HCT116 (cell line): ENCODE data around the gene DKK3. TPM values are rescaled to one million over a fixed set of nuclear protein-coding genes. Genes with fewer than 3 reads are reported as not detected.

Experiments used
- ATAC-seq: fragments of 200-7000 bp; cut with Tn5 transposase; 2 replicates; pipeline ENCODE4 v1.9.1; 2020; ENCODE audit warnings: mild to moderate bottlenecking, moderate library complexity
- BruUV-seq: library from RNA; stranded (reverse); fragments of 400-500 nt; replicated peaks from 2 replicates; lab custom pipeline; 2021; lab: Mats Ljungman, UMichigan
- CTCF ChIA-PET: fragments of 300-600 bp; sonication (Branson Sonifier 250); formaldehyde crosslinking; loops from one replicate; lab custom pipeline; 2021; ENCODE audit warnings: antibody characterized with exemption; lab: Charles Lee
- POLR2A ChIA-PET: fragments of 300-600, 350-600 bp; sonication (Branson Sonifier 250); formaldehyde crosslinking; loops from one replicate; lab custom pipeline; 2021; ENCODE audit warnings: antibody characterized with exemption; lab: Charles Lee
- RAD21 ChIA-PET, 2 experiments: fragments of 300-600 bp; sonication (Branson Sonifier 250); formaldehyde crosslinking; loops; one replicate each; lab custom pipeline; 2023; ENCODE audit warnings: low total read pairs in 2 of 2; ENCODE audit not compliant: uncharacterized antibody in 2 of 2, unreplicated experiment in 2 of 2, low non-redundant PET in 1 of 2; lab: Charles Lee
- DNase-seq: peaks from one replicate; pipeline ENCODE4 v3.0.0-alpha.2; 2010; ENCODE audit warnings: low read depth, low spot score
- H2AFZ ChIP-seq: fragments of 200-600 bp; shearing (Covaris generic), sonication (generic); 2 replicates; pipeline ENCODE4 v1.6.1; 2017; ENCODE audit warnings: low read depth, mixed run types, mixed read lengths, antibody characterized with exemption, low read length; ENCODE audit not compliant: poor library complexity, severe bottlenecking
- H3K27ac ChIP-seq: 2 replicates; pipeline ENCODE4 v1.5.1; 2012; ENCODE audit warnings: low read depth, low read length
- H3K27me3 ChIP-seq: fragments of 200-600 bp; sonication (generic); 2 replicates; pipeline ENCODE4 v1.6.1; 2016; ENCODE audit warnings: mixed run types, low read length, mixed read lengths; ENCODE audit not compliant: insufficient read depth
- H3K36me3 ChIP-seq, 2 experiments: fragments of 200-500 bp in 1 of 2; fragments of 200-600 bp in 1 of 2; sonication (Bioruptor generic) in 1 of 2; sonication (generic) in 1 of 2; 2 replicates each; pipeline versions ENCODE4 v1.5.1 to v1.6.1; 2014 to 2016; ENCODE audit warnings: low read length in 2 of 2, inconsistent platforms in 1 of 2, mixed read lengths in 1 of 2, mixed run types in 1 of 2; ENCODE audit not compliant: insufficient read depth in 2 of 2, control insufficient read depth in 1 of 2
- H3K4me1 ChIP-seq, 2 experiments: fragments of 200-600 bp in 1 of 2; sonication (generic) in 1 of 2; 2 replicates each; pipeline versions ENCODE4 v1.5.1 to v1.6.1; 2012 to 2017; ENCODE audit warnings: low read length in 2 of 2, inconsistent platforms in 1 of 2, mild to moderate bottlenecking in 1 of 2, mixed read lengths in 1 of 2, mixed run types in 1 of 2, moderate library complexity in 1 of 2; ENCODE audit not compliant: insufficient read depth in 2 of 2, control insufficient read depth in 1 of 2
- H3K4me2 ChIP-seq: fragments of 200-600 bp; sonication (generic); 2 replicates; pipeline ENCODE4 v1.6.1; 2017; ENCODE audit warnings: mixed run types, low read length, mixed read lengths
- H3K4me3 ChIP-seq, 2 experiments: fragments of 200-600 bp in 1 of 2; sonication (generic) in 1 of 2; replicated peaks in 1 of 2; 2 replicates each; pipeline ENCODE4 v1.5.1; 2011 to 2016; ENCODE audit warnings: low read length in 2 of 2, control low read depth in 1 of 2, low read depth in 1 of 2, mild to moderate bottlenecking in 1 of 2, mixed read lengths in 1 of 2, mixed run types in 1 of 2
- H3K79me2 ChIP-seq: fragments of 200-600 bp; sonication (generic); 2 replicates; pipeline ENCODE4 v1.6.1; 2017; ENCODE audit warnings: mild to moderate bottlenecking, mixed run types, low read length, moderate library complexity, mixed read lengths; ENCODE audit not compliant: insufficient read depth
- H3K9ac ChIP-seq: fragments of 200-600 bp; sonication (generic); 2 replicates; pipeline ENCODE4 v1.6.1; 2016; ENCODE audit warnings: low read length, mixed read lengths
- H3K9me2 ChIP-seq: fragments of 200-600 bp; sonication (generic), shearing (Covaris generic); 2 replicates; pipeline ENCODE4 v1.6.1; 2017; ENCODE audit warnings: mixed run types, mild to moderate bottlenecking, moderate library complexity; ENCODE audit not compliant: insufficient read depth
- H3K9me3 ChIP-seq, 2 experiments: fragments of 200-500 bp in 1 of 2; fragments of 200-600 bp in 1 of 2; sonication (Bioruptor generic) in 1 of 2; sonication (generic) in 1 of 2; 2 replicates each; pipeline ENCODE4 v1.6.1; 2014 to 2017; ENCODE audit warnings: low read length in 2 of 2, mixed read lengths in 2 of 2, inconsistent platforms in 1 of 2, low read depth in 1 of 2, mild to moderate bottlenecking in 1 of 2, mixed run types in 1 of 2, moderate library complexity in 1 of 2; ENCODE audit not compliant: control insufficient read depth in 1 of 2, insufficient read depth in 1 of 2
- H4K20me1 ChIP-seq: fragments of 200-600 bp; sonication (generic), shearing (Covaris generic); 2 replicates; pipeline ENCODE4 v1.6.1; 2017; ENCODE audit warnings: mixed run types, mild to moderate bottlenecking, moderate library complexity; ENCODE audit not compliant: insufficient read depth
- CBX3 ChIP-seq: IDR thresholded peaks from 2 replicates; pipeline ENCODE4 v1.6.1; 2012; ENCODE audit warnings: low read depth
- CEBPB ChIP-seq: IDR thresholded peaks from 2 replicates; pipeline ENCODE4 v1.6.1; 2012; ENCODE audit warnings: low read depth
- MAX ChIP-seq: IDR thresholded peaks from 2 replicates; pipeline ENCODE4 v1.6.1; 2012
- RAD21 ChIP-seq: IDR thresholded peaks from 2 replicates; pipeline ENCODE4 v1.6.1; 2012; ENCODE audit warnings: low read depth, mild to moderate bottlenecking
- REST ChIP-seq: IDR thresholded peaks from 2 replicates; pipeline ENCODE4 v1.6.1; 2012; ENCODE audit warnings: low read depth
- SRF ChIP-seq: IDR thresholded peaks from 2 replicates; pipeline ENCODE4 v1.6.1; 2012; ENCODE audit warnings: low read depth
- TCF7L2 ChIP-seq: IDR thresholded peaks from 2 replicates; pipeline ENCODE4 v1.7.0; 2011; ENCODE audit warnings: borderline replicate concordance, inconsistent platforms; ENCODE audit not compliant: insufficient read depth, insufficient read length; ENCODE audit errors: extremely low read depth
- ZBTB33 ChIP-seq: IDR thresholded peaks from 2 replicates; pipeline ENCODE4 v1.6.1; 2011; ENCODE audit warnings: mild to moderate bottlenecking, low read length, moderate library complexity; ENCODE audit not compliant: insufficient replicate concordance; ENCODE audit errors: extremely low read depth
- intact Hi-C: fragments of 100-400 bp; cut with micrococcal nuclease; formaldehyde crosslinking; loops from 2 replicates; pipeline ENCODE4 v1.10.0; 2022
- total RNA-seq: library from RNA; stranded (reverse); gene quantifications from one replicate; pipeline ENCODE4 v1.2.1, GENCODE V29; 2021; ENCODE audit not compliant: unreplicated experiment

DKK3 gene
- total RNA-seq, 1 experiment from 2014 or later, result 0.49 TPM

GRCh38 chr11:12024254-12024926 is 16.0 kb upstream of the DKK3 start:
- Histone ChIP-seq H2AFZ (no peak overlapping the region), H3K4me3 (no peak overlapping the region), H3K4me1 (peaks cover 0 to 1% of the 10 kb centered on the region in 2 experiments; a peak in 2 of 4 replicates), H3K9ac (no peak overlapping the region), H3K4me2 (no peak overlapping the region), H4K20me1 (no peaks in the 10 kb centered on the region), H3K9me2 (no peaks in the 10 kb centered on the region), H3K79me2 (no peaks in the 10 kb centered on the region), H3K36me3 (no peaks in the 10 kb centered on the region), H3K27ac (no peak overlapping the region), H3K27me3 (no peaks in the 10 kb centered on the region), H3K9me3 (no peaks in the 10 kb centered on the region)
- DNase-seq (no peak), ATAC-seq (no peak)
- POLR2A ChIA-PET, result no interaction called here
- RAD21 ChIA-PET, result no interaction called here
- intact Hi-C loops, result no loop called here
- BruUV-seq, result no TSS peak
- TF ChIP-seq TCF7L2 (no peak), MAX (no peak), SRF (no peak)
- CTCF ChIA-PET, result no interaction called here

GRCh38 chr11:12023015-12023414 is 14.6 kb upstream of the DKK3 start:
- Histone ChIP-seq H3K9me3 (no peaks in the 10 kb centered on the region), H3K4me2 (no peak overlapping the region), H3K9me2 (no peaks in the 10 kb centered on the region), H3K4me1 (no peaks in the 10 kb centered on the region), H3K36me3 (no peaks in the 10 kb centered on the region), H3K79me2 (no peaks in the 10 kb centered on the region), H3K4me3 (no peak overlapping the region), H3K9ac (no peak overlapping the region), H3K27me3 (no peaks in the 10 kb centered on the region), H3K27ac (no peak overlapping the region), H2AFZ (no peak overlapping the region), H4K20me1 (no peaks in the 10 kb centered on the region)
- ATAC-seq (no peak), DNase-seq (no peak)
- RAD21 ChIA-PET, result no interaction called here
- BruUV-seq, result no TSS peak
- intact Hi-C loops, result no loop called here
- CTCF ChIA-PET, result no interaction called here
- TF ChIP-seq REST, result no peak
- TF ChIP-seq CBX3, result no peak
- TF ChIP-seq CEBPB, result no peak
- no peak for TF ChIP-seq ZBTB33
- no peak for TF ChIP-seq MAX
- TF ChIP-seq RAD21, result no peak
- POLR2A ChIA-PET, result no interaction called here
